GM18870 (cell line): ENCODE data around the gene GCSH.

ENCODE experiments used
- ATAC-seq: cut with Tn5 transposase; IDR thresholded peaks from one replicate; pipeline ENCODE4 v1.9.1; 2021; ENCODE audit warnings: moderate library complexity; ENCODE audit not compliant: unreplicated experiment

The GCSH gene

DNA sequence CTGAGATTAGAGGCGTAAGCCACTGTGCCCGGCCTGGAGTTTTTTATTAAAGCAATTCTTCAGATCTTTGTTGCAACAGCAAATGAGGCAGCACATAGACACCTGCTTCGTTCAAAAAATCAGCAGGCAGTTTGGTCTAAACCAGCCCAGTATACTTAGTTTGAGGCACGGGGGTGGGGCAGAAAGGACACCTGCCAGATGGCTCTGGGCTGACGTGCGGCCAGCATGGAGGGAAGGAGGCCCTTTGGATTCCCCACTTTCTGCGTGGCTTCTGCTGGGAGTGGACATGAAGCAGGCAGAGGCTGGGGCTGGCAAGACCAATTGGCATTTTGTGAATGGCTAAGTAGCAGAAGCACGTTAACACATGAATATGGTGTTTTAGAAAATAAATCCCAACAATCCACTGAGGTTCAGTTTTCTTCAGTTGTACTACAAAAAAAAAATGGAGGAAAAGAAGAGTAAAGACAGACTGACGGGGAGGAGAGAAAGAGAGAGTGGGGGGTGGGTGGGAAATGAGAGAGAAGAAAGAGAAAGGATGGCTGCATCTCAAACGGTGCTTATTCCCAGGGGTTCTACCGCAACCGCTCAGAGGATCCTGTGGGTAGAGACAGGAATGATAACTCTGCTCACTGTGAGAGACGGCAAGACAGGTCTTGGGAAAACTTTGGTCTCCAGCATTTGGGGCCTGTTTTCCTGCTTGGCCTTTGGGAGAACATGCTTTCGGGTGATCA is 35.5 kb downstream of the GCSH start:
- no peak for ATAC-seq

DNA sequence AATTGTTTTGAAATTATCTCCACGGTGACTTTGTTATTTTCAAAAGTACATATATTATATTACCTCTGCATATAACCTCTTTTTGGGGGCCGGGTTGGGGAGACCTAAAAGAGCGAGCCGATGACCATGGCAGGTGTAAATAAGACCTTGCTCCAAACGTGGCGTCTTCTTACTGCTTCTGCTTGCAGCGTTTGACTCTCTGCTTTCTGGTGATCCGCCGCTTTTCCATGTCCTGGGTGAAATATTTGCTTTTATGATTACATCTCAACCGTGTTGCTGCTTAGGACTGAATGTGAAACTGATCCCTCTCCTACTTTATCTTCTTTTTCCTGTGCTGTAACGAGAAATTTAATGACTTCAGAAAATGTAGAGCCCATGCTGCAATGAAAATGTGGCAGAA is 42.4 kb downstream of the GCSH start:
- ATAC-seq, result no peak

DNA sequence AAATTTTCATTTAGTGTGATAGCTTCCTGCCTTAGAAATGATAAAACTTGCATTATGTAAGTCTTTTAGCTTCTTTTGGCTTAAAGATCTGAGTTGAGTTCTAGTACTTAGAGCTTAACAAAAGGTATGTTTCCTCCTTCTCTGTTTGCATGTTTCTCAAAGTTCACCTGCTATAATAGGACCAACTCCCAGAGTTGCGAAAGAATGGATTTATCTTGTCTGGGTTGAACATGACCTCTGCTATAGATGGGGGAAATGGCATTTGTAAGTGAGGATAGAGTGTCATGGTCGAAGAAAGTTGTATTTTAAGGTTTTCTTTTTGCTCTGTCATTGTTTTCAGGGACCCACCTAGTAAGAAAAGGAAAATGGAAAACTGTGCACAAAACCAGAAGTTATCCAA is 53.4 kb downstream of the GCSH start:
- ATAC-seq, result no peak

DNA sequence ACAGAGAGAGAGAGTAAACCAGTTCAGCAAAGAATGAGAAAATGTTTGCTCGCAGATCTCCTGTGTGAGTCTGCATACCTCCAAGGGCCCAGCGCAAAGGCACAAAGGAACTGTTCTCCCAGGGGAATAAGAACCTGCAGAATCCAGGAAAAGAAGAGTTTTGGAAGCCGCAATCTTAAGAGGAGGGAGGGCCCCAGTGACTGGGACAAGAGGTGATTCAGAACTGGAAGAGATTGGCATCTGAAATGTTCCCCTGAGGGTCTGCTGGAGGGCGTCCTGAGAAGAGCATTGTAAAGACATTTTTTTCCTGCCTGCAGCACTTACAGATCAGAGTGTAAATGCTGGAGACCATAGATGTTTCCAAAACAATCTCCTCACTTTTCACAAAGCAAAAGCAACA is 54.5 kb downstream of the GCSH start:
- ATAC-seq, result no peak

DNA sequence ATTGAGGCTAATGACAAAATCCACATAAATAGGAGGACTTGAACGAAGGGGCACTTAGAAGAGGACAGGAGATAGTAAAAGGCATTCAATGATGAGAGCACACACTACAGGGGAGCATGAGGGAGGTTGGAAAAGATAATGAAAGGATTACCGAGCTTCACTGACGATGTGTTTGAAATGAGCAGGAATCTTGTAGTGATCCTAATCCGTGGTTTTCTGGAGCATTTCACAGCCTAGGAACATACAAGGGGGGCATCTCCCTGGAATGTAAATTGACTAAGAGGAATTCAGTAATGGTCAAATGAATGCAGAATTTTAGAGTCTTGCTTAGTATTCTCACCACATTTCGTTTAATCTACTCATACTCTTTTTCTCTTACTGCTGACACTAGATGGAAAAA is 55.4 kb downstream of the GCSH start:
- no peak for ATAC-seq

DNA sequence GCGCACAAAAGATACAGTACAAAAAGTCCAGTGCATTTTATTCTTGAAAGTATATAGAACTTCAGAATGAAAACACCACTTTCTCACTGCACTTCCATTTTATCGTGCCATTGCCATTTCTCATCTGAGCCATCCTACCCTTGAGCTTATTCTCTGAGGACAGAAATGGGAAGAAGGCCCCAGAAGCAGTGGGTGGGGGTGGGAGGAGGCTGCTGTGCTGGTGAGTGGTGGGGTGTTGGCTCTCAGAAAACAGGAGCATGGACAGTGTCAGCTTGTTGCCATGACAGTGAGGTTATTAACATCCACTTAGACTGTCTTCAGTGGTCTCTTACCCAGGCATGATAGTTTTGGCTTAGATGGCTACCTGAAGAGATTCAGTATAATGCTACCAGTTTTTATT is 56.1 kb downstream of the GCSH start:
- ATAC-seq, result no peak

DNA sequence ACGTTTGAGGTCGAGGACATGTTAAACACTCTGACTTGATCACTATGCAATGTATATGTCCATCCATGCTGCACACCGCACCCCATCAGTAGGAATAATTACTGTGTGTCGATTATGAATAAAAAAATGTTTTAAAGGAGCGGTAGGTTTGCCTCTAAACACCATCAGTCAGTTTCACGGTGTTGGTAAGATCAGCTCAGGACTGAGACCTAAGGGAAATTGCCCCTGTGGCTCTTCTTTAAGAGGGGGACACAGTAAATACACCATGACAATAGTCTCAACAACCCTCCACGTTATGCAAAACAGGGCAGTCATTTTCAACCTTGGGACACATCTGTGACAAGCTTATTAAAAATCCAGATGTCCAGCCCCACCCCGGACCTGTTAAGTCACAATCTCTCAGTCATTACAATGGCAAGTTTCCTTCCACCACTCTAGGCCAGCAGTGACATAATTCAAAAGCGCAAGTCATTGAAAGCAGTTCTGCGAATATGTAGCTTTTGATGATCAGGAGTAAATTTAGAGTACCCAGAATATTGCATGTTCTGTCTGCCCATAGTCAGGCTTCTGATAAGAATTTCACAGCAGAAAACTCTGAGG is 59.3 kb downstream of the GCSH start:
- ATAC-seq, result no peak

DNA sequence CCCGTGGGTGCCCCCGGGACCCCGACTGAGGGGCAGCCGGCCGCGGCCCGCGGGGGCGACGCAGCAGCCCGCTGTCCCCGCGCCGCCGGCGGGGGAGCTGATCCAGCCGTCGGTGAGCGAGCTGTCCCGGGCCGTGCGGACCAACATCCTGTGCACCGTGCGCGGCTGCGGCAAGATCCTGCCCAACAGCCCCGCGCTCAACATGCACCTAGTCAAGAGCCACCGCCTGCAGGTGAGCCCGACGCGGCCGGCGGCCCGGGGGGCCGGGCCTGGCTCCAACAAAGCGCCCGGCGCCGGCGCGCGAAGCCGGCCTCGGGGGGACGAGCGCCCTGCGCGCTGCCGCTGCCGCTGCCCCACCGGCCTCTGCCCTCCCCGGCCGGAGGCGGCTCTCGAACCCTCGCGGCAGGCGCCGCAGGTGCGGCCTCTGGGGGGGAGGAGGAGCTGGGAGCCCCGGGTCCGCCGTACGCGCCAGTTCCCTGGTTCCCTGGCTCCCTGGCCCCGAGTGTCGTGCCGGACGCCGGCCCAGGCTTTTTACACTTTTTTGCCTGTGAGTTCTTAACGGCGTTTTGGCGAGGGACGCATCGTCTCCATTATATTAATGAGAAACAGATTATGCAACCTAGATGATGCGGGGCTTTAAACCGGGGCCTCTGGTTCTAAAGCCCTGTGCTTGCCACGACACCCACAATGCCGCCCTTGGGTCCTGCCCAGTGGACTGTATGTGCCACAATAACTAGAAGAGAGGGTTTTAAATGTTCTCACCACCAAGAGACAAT is 60.0 kb downstream of the GCSH start:
- ATAC-seq, result no peak

DNA sequence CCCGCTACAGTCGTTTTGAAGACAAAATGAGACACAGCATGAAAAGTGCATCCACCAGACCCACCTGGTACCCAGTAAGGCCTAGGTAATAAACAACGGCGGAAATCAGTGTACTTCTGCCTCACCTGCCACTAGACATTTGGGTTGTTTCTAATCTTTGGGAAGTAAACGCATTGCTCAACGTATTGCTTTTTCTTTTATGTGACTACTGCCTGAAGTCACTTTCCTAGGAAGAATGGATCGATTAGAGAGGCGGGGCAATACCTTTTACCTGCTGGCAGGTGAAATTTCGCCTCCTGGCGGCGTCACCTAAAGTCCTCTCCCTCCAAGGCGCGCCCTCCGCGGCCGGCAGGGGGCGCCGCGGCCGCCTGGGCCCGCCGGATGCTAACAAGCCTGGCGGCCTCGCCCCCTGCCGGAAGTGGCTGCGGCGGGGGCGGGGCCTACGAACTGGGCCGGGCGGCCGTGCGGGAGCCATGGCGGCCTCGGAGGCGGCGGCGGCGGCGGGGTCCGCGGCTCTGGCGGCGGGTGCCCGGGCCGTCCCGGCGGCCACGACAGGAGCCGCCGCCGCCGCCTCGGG is 60.7 kb downstream of the GCSH start, which contains the start of gene ATMIN:
Gene ATMIN (plus strand): TSS at position 445 of the 577 bp plus-strand sequence. CDS start 29 bp downstream, at position 474.
- ATAC-seq, result no peak
